ENCODE measurements around the gene BCAT1.

- no peak for TF ChIP-seq CTCF (IDR thresholded peaks at IDR 0.05)
- no peak for TF ChIP-seq POLR2A (IDR thresholded peaks at IDR 0.05)
- TF ChIP-seq POLR2AphosphoS5 (IDR thresholded peaks at IDR 0.05), result no peak
Observed at GRCh38 chr12:24860546-24860945, 88.4 kb downstream of the BCAT1 start.
